ENCODE data around the gene SRRM3. TPM values are rescaled to one million over a fixed set of nuclear protein-coding genes. Genes with fewer than 3 reads are reported as not detected.
A peak's percentile ranks its signal among the peaks of the same experiment; 100 is the strongest.
"Not testable (repeated sequence)": the region's sequence is repeated elsewhere in the genome, so short reads cannot be mapped to it uniquely, and the experiment has no call there.

The SRRM3 gene
- total RNA-seq, 1 experiment from 2014 or later, result 7.6 TPM

GRCh38 chr7:76292911-76293310 is 91.2 kb downstream of the SRRM3 start:
- DNase-seq; H3K27me3 ChIP-seq (ENCODE audit: control insufficient read depth, insufficient read depth, low read length); H3K4me3 ChIP-seq (ENCODE audit: insufficient read depth, low read depth, low read length); H3K36me3 ChIP-seq (replicated peaks; ENCODE audit: control insufficient read depth, insufficient read depth, low read length): not testable (repeated sequence)

GRCh38 chr7:76293407-76293901 is 91.8 kb downstream of the SRRM3 start:
- Histone ChIP-seq H3K27me3 (ENCODE audit: control insufficient read depth, insufficient read depth, low read length) (no peaks in the 10 kb centered on the region), H3K4me3 (ENCODE audit: insufficient read depth, low read depth, low read length) (no peak overlapping the region), H3K36me3 (replicated peaks; ENCODE audit: control insufficient read depth, insufficient read depth, low read length) (no peaks in the 10 kb centered on the region)
- no peak for DNase-seq

- Histone ChIP-seq H3K36me3 (replicated peaks; ENCODE audit: control insufficient read depth, insufficient read depth, low read length) (no peaks in the 10 kb centered on the region), H3K27me3 (ENCODE audit: control insufficient read depth, insufficient read depth, low read length) (no peaks in the 10 kb centered on the region), H3K4me3 (ENCODE audit: insufficient read depth, low read depth, low read length) (no peak overlapping the region)
- peak; percentile 88 for DNase-seq
Measured at GRCh38 chr7:76294344-76295024, 92.8 kb downstream of the SRRM3 start.

- peaks cover 4% of the 10 kb centered on the region for H3K27me3 ChIP-seq (ENCODE audit: control insufficient read depth, insufficient read depth, low read length)
- H3K36me3 ChIP-seq (replicated peaks; ENCODE audit: control insufficient read depth, insufficient read depth, low read length), result no peaks in the 10 kb centered on the region
- no peak for DNase-seq
- H3K4me3 ChIP-seq (ENCODE audit: insufficient read depth, low read depth, low read length), result no peak overlapping the region
Measured at GRCh38 chr7:76296743-76297740, 95.3 kb downstream of the SRRM3 start.

GRCh38 chr7:76300166-76300731 is 98.6 kb downstream of the SRRM3 start:
- Histone ChIP-seq H3K4me3 (ENCODE audit: insufficient read depth, low read depth, low read length) (no peak overlapping the region), H3K36me3 (replicated peaks; ENCODE audit: control insufficient read depth, insufficient read depth, low read length) (no peaks in the 10 kb centered on the region; the same call in 1 of the 2 replicates), H3K27me3 (ENCODE audit: control insufficient read depth, insufficient read depth, low read length) (peaks cover 5% of the 10 kb centered on the region)
- DNase-seq, result no peak

GRCh38 chr7:76301000-76301399 is 99.3 kb downstream of the SRRM3 start:
- no peak overlapping the region for H3K4me3 ChIP-seq (ENCODE audit: insufficient read depth, low read depth, low read length)
- no peak for DNase-seq
- H3K36me3 ChIP-seq (replicated peaks; ENCODE audit: control insufficient read depth, insufficient read depth, low read length), result no peaks in the 10 kb centered on the region; the same call in 1 of the 2 replicates
- peaks cover 5% of the 10 kb centered on the region for H3K27me3 ChIP-seq (ENCODE audit: control insufficient read depth, insufficient read depth, low read length)

GRCh38 chr7:76302347-76303201 is 100.9 kb downstream of the SRRM3 start, which contains the start of gene HSPB1:
Gene HSPB1 (plus strand): TSS chr7:76302673. CDS start chr7:76302713, 40 bp downstream.
- Histone ChIP-seq H3K4me3 (ENCODE audit: insufficient read depth, low read depth, low read length) (peak within 1 kb of the TSS; percentile 60), H3K27me3 (ENCODE audit: control insufficient read depth, insufficient read depth, low read length) (peaks cover 5% of the 10 kb centered on the region), H3K36me3 (replicated peaks; ENCODE audit: control insufficient read depth, insufficient read depth, low read length) (no peaks in the 10 kb centered on the region; the same call in 1 of the 2 replicates)
- DNase-seq, result peak; percentile 92

GRCh38 chr7:76303202-76304147 is 101.8 kb downstream of the SRRM3 start:
- Histone ChIP-seq H3K4me3 (ENCODE audit: insufficient read depth, low read depth, low read length) (peak overlapping the region; percentile 60), H3K36me3 (replicated peaks; ENCODE audit: control insufficient read depth, insufficient read depth, low read length) (no peaks in the 10 kb centered on the region; the same call in 1 of the 2 replicates), H3K27me3 (ENCODE audit: control insufficient read depth, insufficient read depth, low read length) (peaks cover 5% of the 10 kb centered on the region)
- peak; percentile 98 for DNase-seq

- Histone ChIP-seq H3K4me3 (ENCODE audit: insufficient read depth, low read depth, low read length) (no peak overlapping the region), H3K27me3 (ENCODE audit: control insufficient read depth, insufficient read depth, low read length) (peaks cover 5% of the 10 kb centered on the region), H3K36me3 (replicated peaks; ENCODE audit: control insufficient read depth, insufficient read depth, low read length) (no peaks in the 10 kb centered on the region; the same call in 1 of the 2 replicates)
- no peak for DNase-seq
Measured at GRCh38 chr7:76304888-76305375, 103.2 kb downstream of the SRRM3 start.

GRCh38 chr7:76308874-76309273 is 107.2 kb downstream of the SRRM3 start:
- DNase-seq; H3K4me3 ChIP-seq (ENCODE audit: insufficient read depth, low read depth, low read length): not testable (repeated sequence)

GRCh38 chr7:76309341-76310101 is 107.8 kb downstream of the SRRM3 start:
- H3K36me3 ChIP-seq (replicated peaks; ENCODE audit: control insufficient read depth, insufficient read depth, low read length); H3K4me3 ChIP-seq (ENCODE audit: insufficient read depth, low read depth, low read length); H3K27me3 ChIP-seq (ENCODE audit: control insufficient read depth, insufficient read depth, low read length); DNase-seq: not testable (repeated sequence)

More at GRCh38 chr7:76308874-76309273, 107.2 kb downstream of the SRRM3 start:
- H3K36me3 ChIP-seq (replicated peaks; ENCODE audit: control insufficient read depth, insufficient read depth, low read length); H3K27me3 ChIP-seq (ENCODE audit: control insufficient read depth, insufficient read depth, low read length): not testable (repeated sequence)

Data from H7 (cell line).